Tibial artery (tissue), 4 donors: ENCODE measurements around the gene SLC22A17.
"Not testable (repeated sequence)": the region's sequence is repeated elsewhere in the genome, so short reads cannot be mapped to it uniquely, and the experiment has no call there.

Experiments used
- DNase-seq, 2 donors: peaks; one replicate each; pipeline ENCODE4 v3.0.0-alpha.2; 2019
- H3K27ac ChIP-seq, 2 donors: fragments of 200-600 bp; sonication (generic) in 1 of 2; 1 replicate in 1 of 2; 2 replicates in 1 of 2; pipeline ENCODE4 v1.5.1; 2018 to 2019; ENCODE audit warnings: mild to moderate bottlenecking in 1 of 2
- H3K27me3 ChIP-seq, 2 donors: fragments of 200-600 bp; sonication (generic) in 1 of 2; one replicate each; pipeline versions ENCODE4 v1.5.1 to v1.6.0; 2016 to 2019
- H3K36me3 ChIP-seq, 3 donors: fragments of 200-600 bp; sonication (generic) in 2 of 3; one replicate each; pipeline ENCODE4 v1.5.1; 2016 to 2019; ENCODE audit warnings: mild to moderate bottlenecking in 2 of 3
- H3K4me1 ChIP-seq, 4 donors: fragments of 200-600 bp; sonication (generic) in 2 of 4; 1 replicate in 3 of 4; 2 replicates in 1 of 4; pipeline ENCODE4 v1.5.1; 2016 to 2019
- H3K4me3 ChIP-seq, 2 donors: fragments of 200-600 bp; sonication (generic) in 1 of 2; 1 replicate in 1 of 2; 2 replicates in 1 of 2; pipeline ENCODE4 v1.5.1; 2018 to 2019; ENCODE audit warnings: mild to moderate bottlenecking in 2 of 2
- H3K9me3 ChIP-seq, 3 donors: fragments of 200-600 bp; sonication (generic) in 1 of 3; one replicate each; pipeline ENCODE4 v1.5.1; 2016 to 2019
- intact Hi-C: fragments of 100-400 bp; cut with DNase I; formaldehyde crosslinking; loops from one replicate; pipeline ENCODE4 v1.15.0; 2023; ENCODE audit warnings: low total_unique reads
- TF ChIP-seq, protein P1 (sequence below), 2 experiments: fragments of 200-600 bp in 1 of 2; fragments of 450-650 bp in 1 of 2; IDR thresholded peaks; one replicate each; pipeline ENCODE4 v1.5.1; 2017 to 2019; ENCODE audit warnings: antibody characterized with exemption in 2 of 2, mild to moderate bottlenecking in 1 of 2, moderate library complexity in 1 of 2

The SLC22A17 gene

GRCh38 chr14:23352506-23353432 lies at the start of gene SLC22A17:
SLC22A17 (minus strand) TSS chr14:23352887.
- intact Hi-C loops, result no loop called here
- Histone ChIP-seq H3K27me3 (no peaks in the 10 kb centered on the region), H3K9me3 (no peaks in the 10 kb centered on the region), H3K36me3 (peaks cover 0 to 35% (median 0%) of the 10 kb centered on the region in 3 donors), H3K27ac (peak within 1 kb of the TSS; percentile 8 to 53), H3K4me3 (peak within 1 kb of the TSS; percentile 60 to 72), H3K4me1 (peaks cover 0 to 11% (median 10%) of the 10 kb centered on the region in 4 donors)
- peak; percentile 77 to 88 for DNase-seq
- TF ChIP-seq, protein P1, sequence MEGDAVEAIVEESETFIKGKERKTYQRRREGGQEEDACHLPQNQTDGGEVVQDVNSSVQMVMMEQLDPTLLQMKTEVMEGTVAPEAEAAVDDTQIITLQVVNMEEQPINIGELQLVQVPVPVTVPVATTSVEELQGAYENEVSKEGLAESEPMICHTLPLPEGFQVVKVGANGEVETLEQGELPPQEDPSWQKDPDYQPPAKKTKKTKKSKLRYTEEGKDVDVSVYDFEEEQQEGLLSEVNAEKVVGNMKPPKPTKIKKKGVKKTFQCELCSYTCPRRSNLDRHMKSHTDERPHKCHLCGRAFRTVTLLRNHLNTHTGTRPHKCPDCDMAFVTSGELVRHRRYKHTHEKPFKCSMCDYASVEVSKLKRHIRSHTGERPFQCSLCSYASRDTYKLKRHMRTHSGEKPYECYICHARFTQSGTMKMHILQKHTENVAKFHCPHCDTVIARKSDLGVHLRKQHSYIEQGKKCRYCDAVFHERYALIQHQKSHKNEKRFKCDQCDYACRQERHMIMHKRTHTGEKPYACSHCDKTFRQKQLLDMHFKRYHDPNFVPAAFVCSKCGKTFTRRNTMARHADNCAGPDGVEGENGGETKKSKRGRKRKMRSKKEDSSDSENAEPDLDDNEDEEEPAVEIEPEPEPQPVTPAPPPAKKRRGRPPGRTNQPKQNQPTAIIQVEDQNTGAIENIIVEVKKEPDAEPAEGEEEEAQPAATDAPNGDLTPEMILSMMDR (IDR thresholded peaks at IDR 0.05), result no peak

DNA sequence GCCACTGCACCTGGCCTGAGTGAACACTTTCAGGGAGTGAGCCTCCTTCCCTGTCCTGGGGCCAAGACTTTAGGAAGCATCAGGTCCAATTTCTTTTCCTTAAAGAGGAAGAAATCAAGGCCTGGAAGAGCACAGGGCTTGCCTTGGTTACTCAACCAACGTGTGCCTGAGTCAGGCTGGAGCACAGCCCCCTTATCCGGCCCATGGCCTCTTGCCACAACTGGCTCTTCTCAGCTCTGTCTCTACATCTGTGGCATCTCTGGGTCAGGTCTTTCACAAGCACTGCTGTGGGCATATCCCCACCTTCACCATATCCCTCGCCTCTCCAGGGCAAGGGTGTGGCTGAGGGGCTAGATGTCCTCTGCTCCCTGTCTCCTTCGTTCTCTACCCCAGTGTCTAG lies 48.6 kb upstream of the SLC22A17 start:
- Histone ChIP-seq H3K4me3 (no peak overlapping the region), H3K36me3 (no peaks in the 10 kb centered on the region), H3K4me1 (no peaks in the 10 kb centered on the region), H3K9me3 (no peaks in the 10 kb centered on the region), H3K27ac (no peak overlapping the region), H3K27me3 (peaks cover 0 to 29% of the 10 kb centered on the region in 2 donors)
- no peak for DNase-seq
- intact Hi-C loops, result no loop called here
- TF ChIP-seq, protein P1 (IDR thresholded peaks at IDR 0.05), result no peak

- intact Hi-C loops, H3K9me3 ChIP-seq: not testable (repeated sequence)
These were observed 47.9 kb upstream of the SLC22A17 start for GRCh38 chr14:23400496-23401149.

GRCh38 chr14:23399591-23399990 lies 46.9 kb upstream of the SLC22A17 start:
- Histone ChIP-seq H3K36me3 (no peaks in the 10 kb centered on the region), H3K27ac (no peak overlapping the region), H3K27me3 (peaks cover 0 to 17% of the 10 kb centered on the region in 2 donors), H3K9me3 (no peaks in the 10 kb centered on the region), H3K4me1 (no peaks in the 10 kb centered on the region), H3K4me3 (no peak overlapping the region)
- TF ChIP-seq, protein P1 (IDR thresholded peaks at IDR 0.05), result no peak
- no peak for DNase-seq
- intact Hi-C loops, result no loop called here

More at GRCh38 chr14:23400496-23401149, 47.9 kb upstream of the SLC22A17 start:
- H3K4me3 ChIP-seq, H3K4me1 ChIP-seq, DNase-seq, H3K36me3 ChIP-seq, H3K27ac ChIP-seq: not testable (repeated sequence)
- peaks cover 0 to 25% of the 10 kb centered on the region in 2 donors for H3K27me3 ChIP-seq

DNA sequence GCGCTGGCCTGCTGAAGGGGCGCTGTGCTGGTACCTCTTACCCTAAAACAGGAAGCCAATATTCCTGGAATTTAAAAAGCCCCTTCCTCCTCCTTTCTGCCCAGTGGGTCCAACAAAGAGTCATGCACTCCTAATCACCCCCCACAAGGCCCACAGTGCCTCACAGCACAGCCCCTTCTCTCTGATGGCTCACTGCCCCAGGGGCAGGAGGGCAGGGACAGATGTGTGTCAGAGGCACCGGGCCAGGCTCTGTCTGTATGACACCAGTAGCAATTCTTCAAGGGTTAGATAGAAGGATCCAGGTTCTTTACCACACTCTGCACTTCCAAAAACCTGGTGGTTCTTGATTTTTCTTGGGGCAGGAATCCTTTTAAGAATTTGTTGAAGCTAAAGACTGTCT lies 46.4 kb upstream of the SLC22A17 start:
- Histone ChIP-seq H3K4me1 (no peaks in the 10 kb centered on the region), H3K27me3 (peaks cover 0 to 12% of the 10 kb centered on the region in 2 donors), H3K27ac (no peak overlapping the region), H3K9me3 (no peaks in the 10 kb centered on the region), H3K4me3 (no peak overlapping the region), H3K36me3 (no peaks in the 10 kb centered on the region)
- intact Hi-C loops, result no loop called here
- DNase-seq, result no peak
- TF ChIP-seq, protein P1 (IDR thresholded peaks at IDR 0.05), result no peak

DNA sequence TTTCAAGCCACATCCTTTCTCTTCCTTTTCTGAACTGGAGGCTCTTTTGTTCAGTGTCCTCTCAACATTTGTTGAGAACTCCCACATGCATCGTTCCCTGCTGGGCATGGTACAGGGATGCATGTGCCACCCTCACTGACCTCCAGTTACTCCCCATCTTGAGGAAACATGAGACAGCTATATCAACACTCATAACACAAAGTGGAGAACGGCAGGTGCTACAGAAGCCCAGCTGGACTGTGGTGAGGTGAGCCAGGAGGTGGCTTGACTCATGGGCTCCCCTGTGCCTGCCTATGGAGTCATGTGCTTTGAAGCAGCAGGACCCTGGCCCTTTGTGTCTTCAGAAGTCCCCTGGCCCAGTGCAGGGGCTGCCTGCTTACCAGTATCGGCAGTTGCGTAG lies 45.7 kb upstream of the SLC22A17 start:
- Histone ChIP-seq H3K36me3 (no peaks in the 10 kb centered on the region), H3K27ac (no peak overlapping the region), H3K4me3 (no peak overlapping the region), H3K27me3 (peaks cover 0 to 8% of the 10 kb centered on the region in 2 donors), H3K9me3 (no peaks in the 10 kb centered on the region), H3K4me1 (no peaks in the 10 kb centered on the region)
- intact Hi-C loops, result no loop called here
- TF ChIP-seq, protein P1 (IDR thresholded peaks at IDR 0.05), result no peak
- DNase-seq, result no peak
